Heart right ventricle (tissue), 16 donors: ENCODE results near the gene HNRNPD. TPM values are rescaled to one million over a fixed set of nuclear protein-coding genes. Genes with fewer than 3 reads are reported as not detected.
"Not testable (repeated sequence)": the region's sequence is repeated elsewhere in the genome, so short reads cannot be mapped to it uniquely, and the experiment has no call there.

Experiments used
- ATAC-seq, 8 donors: fragments of 200-7000 bp; cut with Tn5 transposase; one replicate each; pipeline ENCODE4 v1.9.1; 2020; ENCODE audit warnings: mild to moderate bottlenecking in 8 of 8, moderate library complexity in 8 of 8, moderate number of reproducible peaks in 1 of 8
- DNase-seq, 2 donors: peaks; one replicate each; pipeline ENCODE4 v3.0.0-alpha.2; 2020
- H3K27ac ChIP-seq, 10 donors: fragments of 200-600 bp; sonication (generic) in 2 of 10; one replicate each; pipeline versions ENCODE4 v1.5.0 to v1.8.0; 2020 to 2022; ENCODE audit warnings: mild to moderate bottlenecking in 3 of 10
- H3K27me3 ChIP-seq, 7 donors: fragments of 200-600 bp; one replicate each; pipeline ENCODE4 v1.8.0; 2021 to 2022; ENCODE audit warnings: mild to moderate bottlenecking in 2 of 7
- H3K36me3 ChIP-seq, 9 donors: fragments of 200-600 bp; sonication (generic) in 1 of 9; one replicate each; pipeline versions ENCODE4 v1.5.0 to v1.8.0; 2020 to 2022; ENCODE audit warnings: mild to moderate bottlenecking in 2 of 9
- H3K4me1 ChIP-seq, 9 donors: fragments of 200-600 bp; sonication (generic) in 1 of 9; one replicate each; pipeline versions ENCODE4 v1.5.0 to v1.8.0; 2020 to 2022; ENCODE audit warnings: mild to moderate bottlenecking in 4 of 9
- H3K4me3 ChIP-seq, 10 donors: fragments of 200-600 bp; sonication (generic) in 2 of 10; one replicate each; pipeline versions ENCODE4 v1.5.0 to v1.8.0; 2020 to 2022; ENCODE audit warnings: mild to moderate bottlenecking in 7 of 10, moderate library complexity in 2 of 10
- H3K9me3 ChIP-seq, 11 donors: fragments of 200-600 bp in 10 of 11; sonication (generic) in 2 of 11; one replicate each; pipeline versions ENCODE4 v1.5.0 to v1.8.0; 2013 to 2022; ENCODE audit warnings: mild to moderate bottlenecking in 2 of 11, control low read depth in 1 of 11, moderate library complexity in 1 of 11
- WGBS, 2 donors: extraction: QIAGEN DNeasy Blood & Tissue Kit; methylation state at CpG; one replicate each; pipeline ENCODE4 v1.1.7; 2013; ENCODE audit warnings: inconsistent platforms in 1 of 2; 5-methylcytosine and 5-hydroxymethylcytosine counted together
- intact Hi-C, 10 donors: fragments of 100-400 bp; cut with DNase I; formaldehyde crosslinking; loops; one replicate each; pipeline versions ENCODE4 v1.11.1 to v1.14.2; 2022
- polyA plus RNA-seq, 2 donors: library from polyadenylated mRNA; stranded (reverse); fragments of 200-250 nt; gene quantifications; one replicate each; pipeline ENCODE4 v1.2.3, GENCODE V29; 2013
- total RNA-seq, 10 donors: library from RNA; stranded (reverse); fragmentation: NEBNext Ultra II Directional in 3 of 10; extraction: Animal tissue kit (Norgen Biotek cat#: 25700) in 3 of 10; gene quantifications; one replicate each; pipeline versions ENCODE4 v1.2.1 to v1.2.4, GENCODE V29; 2021 to 2023
- TF ChIP-seq, protein P1 (sequence below), 9 donors: fragments of 200-600 bp; sonication (generic) in 2 of 9; IDR thresholded peaks; one replicate each; pipeline versions ENCODE4 v1.5.0 to v1.8.0; 2021 to 2022; ENCODE audit warnings: antibody characterized with exemption in 9 of 9, mild to moderate bottlenecking in 5 of 9, moderate library complexity in 1 of 9
- donor health status: Arrhythmogenic right ventricular cardiomyopathy.
- donor health status: ischemic (EF 13 %, LVEDD 7.1; RV severe dilation, severe dysfunction).
- donor health status: healthy with polysubstance abuse.
- donor health status: DM: no; HTN: yes; CAD: no.
- donor health status: DM: no; HTN: no; CAD: no.
- donor health status: ischemic (EF 25% LVEDD 6.9; RV normal size, moderate dysfunction).
- donor health status: ischemic (EF 25% LVEDD 5.7; RV mildly dilated, moderate dysfunction).
- donor health status: healthy.
- donor health status: DM: yes; HTN: yes; CAD: no.
- donor health status: Ischemic cardiomyopathy.
- donor health status: ischemic (EF 35%, LVEDD 5.7; RV mildly dilated, moderate dysfunction).
- donor health status: nonischemic (EF 11% LVEDD 7.7; RV severe dilation, severe dysfunction).
- donor health status: DM: yes; HTN: yes; CAD: no.
- donor health status: PGD.
- donor health status: ischemic (EF 29% LVEDD 5.4; RV normal size, mild dysfunction).
- donor health status: nonischemic (EF 23%, LVEDD 6.1; RV moderate dilation, normal function).

HNRNPD gene
- total and polyA plus RNA-seq, 12 donors = 102 to 144 (median 122) TPM

DNA sequence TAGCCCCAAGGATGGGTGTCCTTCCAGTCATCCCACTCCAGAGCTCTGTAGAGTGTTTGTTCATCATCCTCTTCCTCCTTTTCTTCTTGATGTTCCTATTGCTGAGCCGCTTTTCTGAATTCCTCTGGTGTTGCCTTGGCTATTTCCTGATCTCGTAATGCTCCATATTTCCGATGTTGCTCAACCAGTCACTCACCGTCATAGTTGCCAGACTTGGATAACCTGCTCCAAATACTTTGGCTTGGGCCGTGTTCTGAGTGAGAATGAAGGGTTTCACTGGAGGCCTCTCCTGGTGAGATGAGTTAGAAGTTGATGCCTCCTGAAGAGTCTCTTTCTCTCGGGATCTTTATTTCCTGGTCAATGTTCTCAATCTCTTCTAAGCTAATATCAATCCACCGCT, 27.8 kb upstream of the HNRNPD start:
- Histone ChIP-seq H3K36me3 (no peaks in the 10 kb centered on the region), H3K4me3 (no peak overlapping the region), H3K4me1 (no peaks in the 10 kb centered on the region), H3K27me3 (no peaks in the 10 kb centered on the region), H3K27ac (no peak overlapping the region), H3K9me3 (no peaks in the 10 kb centered on the region)
- 92 to 95% methylated on average over 7 of the region's 7 CpGs for WGBS, 2 donors
- no peak for ATAC-seq
- TF ChIP-seq, protein P1, sequence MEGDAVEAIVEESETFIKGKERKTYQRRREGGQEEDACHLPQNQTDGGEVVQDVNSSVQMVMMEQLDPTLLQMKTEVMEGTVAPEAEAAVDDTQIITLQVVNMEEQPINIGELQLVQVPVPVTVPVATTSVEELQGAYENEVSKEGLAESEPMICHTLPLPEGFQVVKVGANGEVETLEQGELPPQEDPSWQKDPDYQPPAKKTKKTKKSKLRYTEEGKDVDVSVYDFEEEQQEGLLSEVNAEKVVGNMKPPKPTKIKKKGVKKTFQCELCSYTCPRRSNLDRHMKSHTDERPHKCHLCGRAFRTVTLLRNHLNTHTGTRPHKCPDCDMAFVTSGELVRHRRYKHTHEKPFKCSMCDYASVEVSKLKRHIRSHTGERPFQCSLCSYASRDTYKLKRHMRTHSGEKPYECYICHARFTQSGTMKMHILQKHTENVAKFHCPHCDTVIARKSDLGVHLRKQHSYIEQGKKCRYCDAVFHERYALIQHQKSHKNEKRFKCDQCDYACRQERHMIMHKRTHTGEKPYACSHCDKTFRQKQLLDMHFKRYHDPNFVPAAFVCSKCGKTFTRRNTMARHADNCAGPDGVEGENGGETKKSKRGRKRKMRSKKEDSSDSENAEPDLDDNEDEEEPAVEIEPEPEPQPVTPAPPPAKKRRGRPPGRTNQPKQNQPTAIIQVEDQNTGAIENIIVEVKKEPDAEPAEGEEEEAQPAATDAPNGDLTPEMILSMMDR (IDR thresholded peaks at IDR 0.05) = no peak
- DNase-seq = no peak
- intact Hi-C loops = no loop called here

DNA sequence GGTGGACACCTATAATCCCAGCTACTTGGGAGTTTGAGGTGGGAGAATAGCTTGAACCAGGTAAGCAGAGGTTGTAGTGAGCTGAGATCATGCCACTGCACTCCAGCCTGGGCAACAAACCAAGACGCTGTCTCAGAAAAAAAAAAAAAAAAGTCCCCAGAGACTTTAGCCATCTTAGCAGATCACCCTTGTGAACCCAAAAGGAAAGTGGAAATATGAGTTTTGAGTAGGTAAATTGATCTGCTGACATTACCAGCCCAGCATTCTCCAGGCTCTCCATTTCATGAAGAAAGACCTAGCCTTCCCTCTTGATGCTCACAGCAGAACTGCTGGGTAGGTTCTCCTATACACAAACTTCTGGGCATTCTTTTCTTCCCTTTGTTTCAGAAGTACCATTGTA, 24.5 kb upstream of the HNRNPD start:
- Histone ChIP-seq H3K9me3 (no peaks in the 10 kb centered on the region), H3K27ac (no peak overlapping the region), H3K36me3 (no peaks in the 10 kb centered on the region), H3K27me3 (no peaks in the 10 kb centered on the region), H3K4me1 (no peaks in the 10 kb centered on the region), H3K4me3 (no peak overlapping the region)
- 88 to 90% methylated on average over 1 of the region's 1 CpG for WGBS, 2 donors
- ATAC-seq (no peak), DNase-seq (no peak)
- intact Hi-C loops = no loop called here
- TF ChIP-seq, protein P1 (IDR thresholded peaks at IDR 0.05) = no peak

DNA sequence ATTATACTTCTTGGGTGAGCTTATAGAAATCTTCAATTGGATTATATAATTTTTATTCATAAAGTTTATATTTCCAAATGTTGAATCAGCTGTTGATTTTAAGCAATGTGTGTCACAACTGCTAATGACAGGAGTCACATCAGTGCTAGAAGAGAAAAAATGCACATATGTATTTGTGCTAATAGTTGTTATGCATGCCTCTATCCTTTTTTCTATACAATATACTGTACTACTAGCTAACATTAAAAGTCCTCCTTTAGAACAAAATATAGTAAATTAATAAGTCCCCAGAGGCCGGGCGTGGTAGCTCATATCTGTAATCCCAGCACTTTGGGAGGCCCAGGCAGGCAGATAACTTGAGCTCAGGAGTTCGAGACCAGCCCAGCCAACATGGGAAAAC, 23.7 kb upstream of the HNRNPD start:
- Histone ChIP-seq H3K4me1 (no peaks in the 10 kb centered on the region), H3K9me3 (no peaks in the 10 kb centered on the region), H3K27ac (no peak overlapping the region), H3K4me3 (no peak overlapping the region), H3K36me3 (no peaks in the 10 kb centered on the region), H3K27me3 (no peaks in the 10 kb centered on the region)
- DNase-seq (no peak), ATAC-seq (no peak)
- intact Hi-C loops = no loop called here
- WGBS, 2 donors = 79 to 87% methylated on average over 3 of the region's 3 CpGs
- TF ChIP-seq, protein P1 (IDR thresholded peaks at IDR 0.05) = no peak

DNA sequence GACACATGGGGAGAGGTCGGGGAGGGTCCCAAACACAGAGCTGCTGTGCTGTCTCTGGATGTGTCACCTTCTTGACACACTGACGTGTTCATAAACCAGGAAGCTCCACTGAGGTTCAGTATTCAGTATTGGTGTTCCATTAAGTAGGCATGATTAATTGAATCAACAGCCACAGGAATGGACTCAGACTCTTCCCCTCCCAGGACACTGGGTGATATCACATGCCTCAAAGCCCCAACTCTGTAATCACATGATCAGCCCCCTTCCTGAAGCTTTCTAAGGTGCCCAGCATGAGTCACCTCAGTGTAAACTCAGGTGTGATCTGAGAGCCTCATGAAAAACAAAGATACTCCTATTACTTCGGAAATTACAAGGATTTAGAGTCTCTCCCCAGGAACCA, 21.1 kb upstream of the HNRNPD start:
- 91 to 95% methylated on average over 3 of the region's 3 CpGs for WGBS, 2 donors
- no peaks in the 10 kb centered on the region for H3K36me3 ChIP-seq
- no peak for DNase-seq
- H3K4me1 ChIP-seq = no peaks in the 10 kb centered on the region
- no peak overlapping the region for H3K4me3 ChIP-seq
- TF ChIP-seq, protein P1 (IDR thresholded peaks at IDR 0.05) = no peak
- H3K27me3 ChIP-seq = no peaks in the 10 kb centered on the region
- ATAC-seq = no peak
- intact Hi-C loops = loop anchor here in 1 of 10 donors (1.0 kb wide), 1 partner anchor 26 kb away; no protein-coding TSS in a partner anchor
- no peaks in the 10 kb centered on the region for H3K9me3 ChIP-seq
- H3K27ac ChIP-seq = no peak overlapping the region

DNA sequence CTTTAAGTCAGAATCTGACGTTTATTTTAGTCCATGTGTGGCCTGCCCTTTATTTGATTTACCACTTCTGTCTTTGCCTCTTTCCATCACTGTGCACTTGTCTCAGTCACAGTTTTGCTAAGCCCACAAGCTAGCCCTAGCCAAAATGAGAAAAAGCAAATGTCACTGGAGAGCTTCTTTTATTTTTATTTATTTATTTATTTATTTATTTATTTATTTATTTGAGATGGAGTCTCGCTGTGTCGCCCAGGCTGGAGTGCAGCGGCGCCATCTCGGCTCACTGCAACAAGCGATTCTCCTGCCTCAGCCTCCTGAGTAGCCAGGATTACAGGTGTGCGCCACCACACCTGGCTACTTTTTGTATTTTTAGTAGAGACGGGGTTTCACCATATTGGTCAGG, 16.3 kb upstream of the HNRNPD start:
- H3K9me3 ChIP-seq, intact Hi-C loops, H3K27ac ChIP-seq, H3K36me3 ChIP-seq, DNase-seq, H3K27me3 ChIP-seq, H3K4me3 ChIP-seq, ATAC-seq: not testable (repeated sequence)
- H3K4me1 ChIP-seq = peaks cover 0 to 12% (median 0%) of the 10 kb centered on the region in 9 donors
- 87 to 93% methylated on average over 9 of the region's 9 CpGs for WGBS, 2 donors
